ENCODE measurements around the gene RTN4RL1.

The RTN4RL1 gene

GRCh38 chr17:1977583-1978395 is 47.3 kb downstream of the RTN4RL1 start:
- H3K4me3 ChIP-seq (ENCODE audit: low read depth, low read length), result no peak overlapping the region

GRCh38 chr17:1976683-1977064 is 48.5 kb downstream of the RTN4RL1 start:
- no peak overlapping the region for H3K4me3 ChIP-seq (ENCODE audit: low read depth, low read length)
- no peak for TF ChIP-seq CTCF (IDR thresholded peaks at IDR 0.05; ENCODE audit: borderline replicate concordance, insufficient read depth, low read depth, low read length)

More at GRCh38 chr17:1977583-1978395, 47.3 kb downstream of the RTN4RL1 start:
- TF ChIP-seq CTCF (IDR thresholded peaks at IDR 0.05; ENCODE audit: borderline replicate concordance, insufficient read depth, low read depth, low read length), result no peak

- TF ChIP-seq CTCF (IDR thresholded peaks at IDR 0.05; ENCODE audit: borderline replicate concordance, insufficient read depth, low read depth, low read length), result no peak
- H3K4me3 ChIP-seq (ENCODE audit: low read depth, low read length), result no peak overlapping the region
Observed at GRCh38 chr17:1976000-1976682, 49.0 kb downstream of the RTN4RL1 start.

- no peak overlapping the region for H3K4me3 ChIP-seq (ENCODE audit: low read depth, low read length)
- TF ChIP-seq CTCF (IDR thresholded peaks at IDR 0.05; ENCODE audit: borderline replicate concordance, insufficient read depth, low read depth, low read length), result no peak
Observed at GRCh38 chr17:1975573-1975972, 49.6 kb downstream of the RTN4RL1 start.

- no peak overlapping the region for H3K4me3 ChIP-seq (ENCODE audit: low read depth, low read length)
- TF ChIP-seq CTCF (IDR thresholded peaks at IDR 0.05; ENCODE audit: borderline replicate concordance, insufficient read depth, low read depth, low read length), result no peak
Observed at GRCh38 chr17:1972487-1973160, 52.5 kb downstream of the RTN4RL1 start.

GRCh38 chr17:1970843-1971384 is 54.2 kb downstream of the RTN4RL1 start:
- no peak for TF ChIP-seq CTCF (IDR thresholded peaks at IDR 0.05; ENCODE audit: borderline replicate concordance, insufficient read depth, low read depth, low read length)
- H3K4me3 ChIP-seq (ENCODE audit: low read depth, low read length), result no peak overlapping the region
